COLO668 (cell line): ENCODE data around the gene FBXO34.
"Not testable (repeated sequence)": the region's sequence is repeated elsewhere in the genome, so short reads cannot be mapped to it uniquely, and the experiment has no call there.

Source experiments
- DNase-seq: peaks from one replicate; lab custom pipeline; 2025; ENCODE audit not compliant: unreplicated experiment; lab: John Stamatoyannopoulos, UW

FBXO34 gene

DNA sequence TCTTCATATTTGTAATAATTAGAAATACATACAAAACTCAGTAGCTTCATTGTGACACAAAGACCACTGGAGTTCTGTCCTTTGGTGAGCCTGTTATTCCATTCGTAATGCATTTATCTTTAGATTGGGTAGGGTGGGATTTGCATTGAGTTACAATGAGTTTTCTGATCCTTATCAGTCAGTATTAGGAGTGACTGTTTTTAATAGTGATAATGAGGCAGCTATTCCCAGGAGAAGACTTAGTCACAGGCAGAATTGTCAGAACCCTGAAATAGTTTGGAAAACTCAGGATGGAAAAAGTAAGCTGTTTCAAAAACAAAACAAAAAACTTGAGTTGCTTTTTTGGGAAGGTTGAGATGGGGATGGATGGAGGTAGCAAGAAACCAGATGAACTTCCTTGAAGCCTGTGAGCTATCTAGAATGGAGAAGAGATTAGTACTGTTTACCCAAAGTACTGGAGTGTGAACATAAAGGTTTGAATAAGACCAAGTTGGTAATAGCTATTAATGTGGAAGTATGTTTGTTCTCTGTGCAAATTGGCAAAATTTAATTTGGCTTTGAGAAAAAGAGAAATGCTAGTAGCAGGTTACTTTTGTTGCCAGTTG lies 38.6 kb downstream of the FBXO34 start:
- DNase-seq = no peak

DNA sequence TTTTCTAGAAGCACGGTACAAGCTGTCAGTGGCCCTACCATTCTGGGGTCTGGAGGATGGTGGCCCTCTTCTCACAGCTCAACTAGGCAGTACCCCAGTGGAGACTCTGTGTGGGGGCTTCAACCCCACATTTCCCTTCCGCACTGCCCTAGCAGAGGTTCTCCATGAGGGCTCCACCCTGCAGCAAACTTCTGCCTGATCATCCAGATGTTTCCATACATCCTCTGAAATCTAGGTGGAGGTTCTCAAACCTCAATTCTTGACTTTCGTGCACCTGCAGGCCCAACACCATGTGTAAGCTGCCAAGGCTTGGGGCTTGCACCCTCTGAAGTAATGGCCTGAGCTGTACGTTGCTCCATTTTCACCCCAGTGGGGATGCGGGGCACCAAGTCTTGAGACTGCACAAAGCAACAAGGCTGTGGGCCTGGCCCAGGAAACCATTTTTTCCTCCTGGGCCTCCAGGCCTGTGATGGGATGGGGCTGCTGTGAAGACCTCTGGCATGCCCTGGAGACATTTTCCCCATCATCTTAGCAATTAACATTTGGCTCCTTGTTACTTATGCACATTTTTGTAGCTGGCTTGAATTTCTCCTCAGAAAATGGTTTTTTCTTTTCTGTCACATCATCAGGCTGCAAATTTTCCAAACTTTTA lies 41.3 kb downstream of the FBXO34 start:
- DNase-seq = not testable (repeated sequence)

DNA sequence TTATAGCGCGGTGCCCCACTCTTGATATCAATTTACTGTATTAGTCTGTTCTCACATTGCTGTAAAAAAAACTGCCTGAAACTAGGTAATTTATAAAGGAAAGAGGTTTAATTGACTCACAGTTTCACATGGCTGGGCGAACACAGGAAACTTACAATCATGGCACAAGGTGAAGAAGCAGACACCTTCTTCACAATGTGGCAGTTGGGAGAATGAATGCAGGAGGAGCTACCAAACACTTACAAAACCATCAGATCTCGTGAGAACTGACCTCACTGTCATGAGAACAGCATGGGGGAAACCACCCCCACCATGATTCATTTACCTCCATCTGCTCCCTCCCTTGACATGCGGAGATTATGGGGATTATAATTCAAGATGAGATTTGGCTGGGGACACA lies 42.3 kb downstream of the FBXO34 start:
- DNase-seq = no peak

DNA sequence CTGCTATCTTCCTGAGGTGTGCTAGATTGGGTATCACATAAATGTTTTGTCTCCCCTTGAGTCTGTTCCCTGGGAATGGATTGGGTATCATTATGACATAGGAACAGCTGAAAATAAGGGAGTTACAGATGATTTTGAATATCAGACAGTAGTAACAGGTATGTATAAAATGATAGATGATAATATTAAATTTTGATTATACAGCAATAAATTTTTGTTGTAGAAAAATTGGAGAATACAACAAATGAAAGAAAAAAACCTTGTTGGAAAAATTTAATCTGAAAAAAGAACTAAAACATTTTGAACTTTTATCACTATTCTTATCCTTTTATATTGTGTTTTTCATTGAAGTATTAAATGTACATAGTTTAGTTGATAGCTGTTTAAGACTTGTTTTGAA lies 43.2 kb downstream of the FBXO34 start:
- DNase-seq = no peak

DNA sequence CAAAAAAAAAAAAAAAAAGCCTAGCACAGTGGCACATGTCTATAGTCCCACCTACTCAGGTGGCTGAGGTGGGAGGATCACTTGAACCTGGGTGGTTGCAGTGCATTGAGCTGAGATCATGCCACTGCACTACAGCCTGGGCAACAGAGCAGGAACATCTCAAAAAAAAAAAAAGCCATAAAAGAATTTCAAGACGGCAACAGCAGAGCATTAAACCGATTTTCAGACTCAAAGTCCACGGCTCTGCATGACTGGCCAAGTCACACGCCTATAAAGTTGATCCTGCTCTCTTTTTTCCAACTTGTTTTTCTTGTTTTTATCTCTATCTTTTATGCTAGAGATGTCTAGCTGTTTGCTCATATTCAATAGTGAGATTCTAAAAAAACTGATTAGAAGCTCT lies 45.3 kb downstream of the FBXO34 start:
- no peak for DNase-seq

DNA sequence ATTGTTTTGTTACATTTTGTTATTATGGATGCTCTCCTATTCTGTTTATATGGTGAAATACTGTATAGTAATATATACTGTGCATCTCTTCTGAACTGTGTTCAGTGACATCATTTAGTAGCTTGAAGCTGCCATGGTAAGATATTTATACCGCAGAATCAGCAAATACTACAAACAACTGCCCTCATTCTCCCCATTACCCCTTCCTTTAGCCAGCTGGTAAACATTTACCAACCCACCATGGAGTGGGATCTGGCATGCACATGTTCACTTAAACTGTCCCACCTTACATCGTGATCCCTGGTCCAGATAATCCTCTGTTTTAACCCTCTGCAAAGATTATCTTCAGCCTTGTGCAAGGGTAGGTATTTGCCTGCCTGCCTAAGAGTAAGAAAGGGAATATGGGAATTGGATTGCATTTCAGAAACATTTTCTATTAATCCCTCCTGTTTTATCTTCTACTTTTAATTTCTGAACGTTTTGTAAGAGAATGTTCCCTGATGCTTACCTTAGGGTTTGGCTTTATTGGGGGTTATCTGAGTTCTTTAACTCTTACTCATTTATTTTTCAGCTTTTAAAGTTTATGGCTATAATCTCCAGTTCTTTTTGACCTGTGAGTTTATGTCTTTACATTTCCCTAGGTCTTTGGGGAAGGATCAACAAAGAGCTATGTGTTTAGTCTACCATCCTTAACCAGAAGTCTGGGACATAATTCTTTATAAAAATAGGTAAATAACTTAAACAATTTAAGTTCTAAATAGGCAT lies 46.5 kb downstream of the FBXO34 start:
- DNase-seq = no peak

DNA sequence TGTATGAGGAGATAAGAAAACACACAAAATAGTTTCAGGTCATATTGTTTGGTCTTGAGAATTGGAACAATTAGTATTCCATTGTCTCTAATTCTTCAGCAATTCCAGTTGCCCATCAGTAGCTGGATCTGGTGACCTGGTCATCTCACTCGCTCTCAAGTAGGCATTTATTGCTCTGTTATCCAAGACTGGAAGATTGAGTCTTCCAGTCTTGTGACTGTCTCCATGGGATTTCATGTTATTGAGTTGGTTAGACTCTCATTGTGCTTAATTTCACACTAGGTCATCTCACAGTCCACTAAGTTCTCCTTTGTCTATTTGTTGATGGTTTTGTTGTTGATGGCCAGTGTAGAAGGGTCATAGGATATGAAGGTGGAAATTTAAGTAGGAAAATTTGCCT lies 47.5 kb downstream of the FBXO34 start:
- no peak for DNase-seq

DNA sequence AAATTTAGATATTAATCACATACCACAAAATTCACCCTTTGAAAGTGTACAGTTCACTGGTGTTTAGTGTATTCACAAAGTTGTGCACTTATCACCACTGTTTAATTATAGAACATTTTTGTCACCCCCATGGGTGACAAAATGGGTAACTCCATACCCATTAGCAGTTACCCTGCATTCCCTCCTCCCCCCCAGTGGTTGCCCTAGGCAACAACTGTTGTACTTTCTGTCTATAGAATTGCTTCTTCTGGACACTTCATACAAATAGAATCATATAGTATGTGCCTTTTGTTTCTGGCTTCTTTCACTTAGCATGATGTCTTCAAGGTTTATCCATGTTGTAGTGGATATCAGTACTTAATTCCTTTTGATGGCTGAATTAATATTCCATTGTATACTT lies 52.7 kb downstream of the FBXO34 start:
- no peak for DNase-seq

DNA sequence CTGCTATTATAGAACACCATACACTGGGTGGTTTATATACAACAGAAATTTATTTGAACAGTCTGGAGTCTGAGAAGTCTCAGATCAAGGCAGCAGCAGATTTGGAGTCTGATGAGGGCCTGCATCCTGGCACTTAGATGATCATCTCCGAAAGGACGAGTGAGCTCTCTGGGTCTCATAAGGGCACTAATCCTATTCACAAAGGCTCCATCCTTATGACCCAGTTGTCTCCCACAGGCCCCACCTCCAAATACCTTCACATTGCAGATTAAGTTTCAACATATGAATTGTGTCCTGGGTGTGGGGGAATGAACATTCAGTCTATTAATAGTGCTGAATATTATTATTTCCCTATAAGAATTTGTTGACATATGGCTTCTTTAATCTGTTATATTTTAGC lies 53.6 kb downstream of the FBXO34 start:
- DNase-seq = no peak

DNA sequence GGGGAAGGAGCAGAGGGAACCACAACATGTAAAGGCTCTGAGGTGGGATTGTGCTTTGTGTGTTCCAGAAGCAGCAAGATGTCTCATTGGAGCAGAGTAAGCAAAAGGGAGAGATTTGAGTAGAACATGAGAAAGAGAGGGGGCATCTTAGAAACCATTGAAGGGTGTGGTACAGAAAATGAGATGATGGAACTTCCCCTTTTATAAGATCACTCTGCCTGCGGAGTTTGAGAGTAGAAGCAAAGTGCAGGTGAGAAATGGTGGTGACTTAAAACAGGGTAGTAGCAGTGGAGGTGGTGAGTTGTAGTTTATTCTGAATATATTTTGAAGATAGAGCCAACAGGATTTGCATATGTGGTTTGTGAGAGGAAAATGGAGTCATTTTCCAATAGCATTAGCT lies 56.0 kb downstream of the FBXO34 start:
- DNase-seq = no peak

DNA sequence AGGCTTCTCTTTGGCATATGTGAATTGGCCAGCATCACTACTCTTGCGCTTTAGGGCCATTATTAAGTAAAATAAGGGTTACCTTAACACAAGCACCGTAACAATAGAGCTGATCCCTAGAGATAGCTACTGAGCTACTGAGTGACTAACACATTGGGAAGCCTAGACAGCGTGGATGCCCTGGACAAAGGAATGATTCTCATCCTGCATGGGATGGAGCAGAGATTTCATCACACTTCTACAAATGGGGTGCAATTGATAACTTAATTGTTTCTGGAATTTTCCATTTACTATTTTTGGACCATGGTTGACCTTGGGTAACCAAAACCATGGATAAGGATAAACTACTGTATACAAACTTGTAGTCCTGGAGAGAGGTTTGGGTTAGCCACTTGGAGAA lies 57.1 kb downstream of the FBXO34 start:
- no peak for DNase-seq

DNA sequence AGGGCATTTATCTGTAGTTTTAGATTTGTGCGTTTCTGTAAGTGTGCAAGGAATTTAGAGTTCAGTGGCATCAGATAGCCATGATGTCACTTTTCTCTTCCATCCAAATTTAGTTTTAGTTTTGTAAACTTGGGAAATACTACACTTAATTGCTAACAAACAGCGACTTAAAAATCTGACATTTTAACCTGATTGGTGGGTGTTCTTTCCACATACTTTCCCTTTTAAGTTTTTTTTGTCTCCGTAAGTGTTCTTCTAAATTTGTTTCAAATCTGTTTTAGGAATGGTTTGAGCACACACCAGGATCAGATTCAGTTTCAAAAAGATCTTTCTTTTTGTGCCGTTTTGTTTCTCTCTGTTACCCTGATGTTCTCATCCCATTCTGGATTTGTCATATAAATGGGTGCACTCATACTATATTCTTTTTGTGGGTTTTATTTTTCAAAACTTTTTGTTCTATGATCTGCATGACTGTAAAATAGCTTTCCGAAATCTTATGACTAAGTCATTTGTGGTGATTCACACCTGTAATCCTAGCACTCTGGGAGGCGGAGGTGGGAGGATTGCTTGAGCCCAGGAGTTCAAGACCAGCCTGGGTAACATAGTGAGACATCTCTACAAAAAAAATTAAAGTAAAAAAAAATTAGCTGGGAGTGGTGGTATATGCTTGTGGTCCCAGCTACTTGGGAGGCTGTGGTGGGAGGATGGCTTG lies 58.9 kb downstream of the FBXO34 start:
- no peak for DNase-seq

DNA sequence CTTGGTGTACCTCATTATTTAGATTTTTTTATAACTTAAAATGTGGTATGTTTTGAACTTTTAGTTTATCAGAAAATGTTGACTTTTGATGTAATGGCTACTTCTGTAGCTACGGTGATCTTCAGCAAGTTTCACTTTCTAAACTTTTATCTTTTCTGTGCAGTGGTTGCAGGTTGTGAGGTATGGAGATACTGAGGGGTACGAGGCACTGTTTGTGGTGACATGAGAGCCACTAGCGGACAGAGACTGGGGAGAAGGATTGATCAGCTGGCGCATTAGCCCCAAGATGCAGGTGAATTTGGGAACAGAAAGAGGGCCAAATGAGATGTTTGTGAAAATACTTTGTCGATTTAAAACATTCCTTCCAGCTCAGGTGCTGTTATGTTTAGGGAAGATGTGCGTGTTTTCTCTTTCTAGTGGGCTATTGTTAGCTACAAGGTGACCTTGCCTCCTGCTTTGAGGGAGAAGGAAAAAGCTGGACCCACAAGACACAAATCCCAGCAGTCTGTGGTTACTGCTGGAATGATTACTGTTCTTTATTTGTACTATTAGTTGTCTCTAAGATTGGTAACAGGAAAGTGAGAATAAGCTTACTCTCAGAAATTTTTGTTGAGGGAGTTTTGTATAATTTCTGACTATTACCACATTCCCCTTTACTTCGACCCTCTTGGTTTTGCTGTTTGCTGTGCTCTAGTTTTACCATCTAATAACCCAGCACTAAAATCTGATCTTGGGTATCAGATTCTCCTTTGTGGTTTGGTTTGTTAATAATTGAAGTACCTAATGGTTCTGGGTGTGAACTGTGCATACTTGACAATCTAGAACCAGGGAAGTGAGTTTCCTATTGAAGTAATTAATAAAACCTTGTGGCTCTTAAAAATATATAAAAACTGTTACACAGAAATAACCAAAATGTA lies 61.7 kb downstream of the FBXO34 start:
- no peak for DNase-seq

DNA sequence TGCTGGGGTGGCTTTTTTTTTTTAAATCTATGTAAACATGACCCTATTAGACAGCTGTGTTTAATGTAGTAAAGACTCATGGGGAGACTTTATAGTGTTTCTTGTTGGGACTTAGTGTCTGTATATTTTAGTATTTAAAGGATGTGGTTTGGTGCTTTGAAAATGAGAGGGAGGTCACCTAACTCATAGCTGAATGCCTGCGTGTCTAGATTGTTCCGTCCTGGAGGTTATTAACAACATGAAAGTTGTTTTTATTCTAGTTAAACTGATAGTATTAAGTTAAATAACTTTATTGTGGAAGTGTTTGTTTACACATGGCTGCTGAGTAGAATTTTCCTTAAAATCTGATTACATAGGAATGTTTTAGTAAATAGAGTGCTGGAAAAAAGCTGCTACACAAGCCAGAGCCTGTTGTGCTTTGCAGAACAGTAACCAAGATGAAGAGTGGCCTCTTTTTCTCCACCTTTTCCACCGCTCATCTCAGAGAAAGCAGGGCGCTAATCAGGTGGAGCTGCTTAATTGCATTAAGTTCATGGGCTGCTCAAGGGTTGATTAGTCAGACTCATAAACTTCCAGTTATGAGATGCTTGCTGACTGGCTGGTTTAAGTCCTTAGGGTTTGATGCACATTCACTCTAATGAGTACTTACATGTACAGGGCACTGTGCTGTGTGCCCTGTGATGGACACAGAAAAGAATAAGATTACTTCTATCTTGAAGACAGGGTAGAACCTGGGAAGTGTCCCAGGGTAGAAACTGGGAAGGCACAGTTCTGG lies 62.7 kb downstream of the FBXO34 start:
- DNase-seq = no peak

DNA sequence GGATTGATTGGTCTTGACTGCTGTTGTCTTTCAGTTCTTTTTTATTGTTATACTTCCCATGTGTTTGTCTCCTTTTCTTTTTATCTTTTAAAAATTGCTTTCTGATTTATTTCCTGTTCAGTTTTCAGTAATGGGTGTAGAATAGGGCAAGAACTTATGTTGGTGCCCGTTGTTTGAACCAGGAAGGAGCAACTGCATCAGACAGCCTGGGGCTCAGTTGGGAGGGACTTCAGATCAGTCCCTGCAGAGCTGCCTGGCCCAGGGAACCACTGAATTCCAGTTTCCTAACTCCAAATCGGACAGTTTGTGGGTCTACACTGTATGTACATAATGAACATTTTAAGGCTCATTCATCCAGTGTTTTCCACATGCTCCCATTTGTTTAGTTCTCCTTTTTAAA lies 64.9 kb downstream of the FBXO34 start:
- DNase-seq = no peak

DNA sequence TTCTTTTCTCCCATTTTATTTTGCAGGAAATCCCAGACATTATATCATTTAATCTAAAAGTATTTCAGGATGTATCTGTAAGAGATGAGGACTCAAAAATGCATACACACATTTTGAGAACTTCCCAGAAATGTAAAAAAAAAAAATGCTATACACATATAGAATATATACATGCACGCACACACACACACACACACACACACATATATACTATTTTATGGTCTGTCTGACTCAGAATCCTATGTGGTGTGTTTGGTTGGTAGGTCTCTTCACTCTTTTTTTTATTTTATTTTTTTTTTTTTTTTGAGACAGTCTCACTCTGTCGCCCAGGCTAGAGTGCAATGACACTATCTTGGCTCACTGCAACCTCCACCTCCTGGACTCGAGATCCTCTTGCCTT lies 65.5 kb downstream of the FBXO34 start:
- DNase-seq = no peak

DNA sequence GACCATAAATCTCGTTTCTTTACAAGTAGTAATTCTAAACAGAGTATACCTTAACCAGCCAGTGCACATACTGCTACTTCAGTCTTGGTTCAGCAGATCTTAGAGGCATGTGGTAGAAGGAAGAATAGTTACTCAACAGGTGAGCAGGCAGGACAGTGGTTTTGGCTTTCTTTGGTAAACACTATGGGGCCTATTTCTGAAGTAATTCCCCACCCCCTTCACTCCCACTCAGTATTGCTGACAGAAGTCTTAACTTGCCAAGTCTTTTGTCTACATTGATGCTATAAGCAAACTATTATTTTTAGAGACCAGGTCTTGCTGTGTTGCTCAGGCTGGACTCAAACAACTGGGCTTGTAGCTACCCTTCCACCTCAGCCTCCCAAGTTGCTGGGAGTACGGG lies 68.5 kb downstream of the FBXO34 start:
- no peak for DNase-seq

DNA sequence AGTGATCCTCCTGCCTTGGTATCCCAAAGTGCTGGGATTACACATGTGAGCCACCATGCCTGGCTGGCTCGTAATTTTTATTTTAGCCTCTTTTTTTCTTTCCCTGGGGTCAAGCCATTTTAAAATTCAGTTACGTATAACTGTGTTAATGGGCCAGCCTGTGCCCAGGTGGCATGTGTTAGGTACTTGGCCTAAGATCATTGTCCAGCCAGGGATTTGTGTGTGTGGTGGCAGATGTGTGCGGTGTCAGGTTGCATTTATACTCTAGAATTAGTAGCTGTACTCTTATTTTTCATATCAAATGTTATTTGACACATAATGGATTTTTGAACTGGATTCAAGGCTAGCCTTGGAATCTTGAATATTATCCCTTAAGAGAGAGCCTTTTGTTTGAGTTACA lies 69.3 kb downstream of the FBXO34 start:
- DNase-seq = peak; percentile 66

DNA sequence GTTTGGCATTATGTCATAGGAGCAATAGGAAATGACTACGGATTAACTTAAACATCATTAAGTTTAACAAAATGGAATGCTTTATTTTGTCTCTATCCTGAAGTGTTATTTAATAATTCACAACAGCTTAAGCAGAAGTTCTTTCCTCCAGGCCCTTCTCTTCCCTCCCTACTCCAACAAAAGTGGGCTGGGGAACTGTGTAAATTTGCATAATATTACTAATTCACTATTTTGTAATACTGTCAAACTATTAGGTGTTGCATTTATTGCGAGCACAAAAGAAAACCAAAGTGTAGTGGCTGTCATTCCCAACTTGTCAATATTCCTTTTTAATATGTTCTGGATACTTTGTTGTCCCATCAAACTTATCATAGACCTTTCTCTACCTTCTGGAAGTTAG lies 70.6 kb downstream of the FBXO34 start:
- DNase-seq = no peak

DNA sequence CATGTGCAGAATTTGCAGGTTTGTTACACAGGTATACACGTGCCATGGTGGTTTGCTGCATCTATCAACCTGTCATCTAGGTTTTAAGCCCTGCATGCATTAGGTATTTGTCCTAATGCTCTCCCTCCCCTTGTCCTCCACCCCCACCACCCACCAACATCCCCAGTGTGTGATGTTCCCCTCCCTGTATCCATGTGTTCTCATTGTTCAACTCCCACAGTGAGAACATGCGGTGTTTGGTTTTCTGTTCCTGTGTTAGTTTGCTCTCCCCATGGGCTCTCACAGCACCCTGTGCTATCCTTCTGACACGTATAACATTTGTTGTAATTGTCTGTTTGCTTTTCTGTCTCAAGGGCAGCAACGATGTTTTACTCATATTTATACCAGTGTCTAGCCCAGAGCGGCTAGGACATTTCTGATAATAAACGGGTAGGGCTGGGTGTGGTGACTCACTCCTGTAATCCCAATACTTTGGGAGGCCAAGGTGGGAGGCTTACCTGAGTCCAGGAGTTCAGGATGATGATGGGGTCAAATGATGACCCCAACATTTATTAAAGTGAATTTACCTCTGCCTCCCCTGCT lies 73.5 kb downstream of the FBXO34 start:
- peak; percentile 71 for DNase-seq
